Measurements from ENCODE around the gene TAF9. TPM values are rescaled to one million over a fixed set of nuclear protein-coding genes. Genes with fewer than 3 reads are reported as not detected.

Gene TAF9
- total and polyA plus RNA-seq, 2 of the 13 experiments (the other 11 are each of a cell fraction or from before 2014, with no cell fraction given), result 113 to 218 TPM

DNA sequence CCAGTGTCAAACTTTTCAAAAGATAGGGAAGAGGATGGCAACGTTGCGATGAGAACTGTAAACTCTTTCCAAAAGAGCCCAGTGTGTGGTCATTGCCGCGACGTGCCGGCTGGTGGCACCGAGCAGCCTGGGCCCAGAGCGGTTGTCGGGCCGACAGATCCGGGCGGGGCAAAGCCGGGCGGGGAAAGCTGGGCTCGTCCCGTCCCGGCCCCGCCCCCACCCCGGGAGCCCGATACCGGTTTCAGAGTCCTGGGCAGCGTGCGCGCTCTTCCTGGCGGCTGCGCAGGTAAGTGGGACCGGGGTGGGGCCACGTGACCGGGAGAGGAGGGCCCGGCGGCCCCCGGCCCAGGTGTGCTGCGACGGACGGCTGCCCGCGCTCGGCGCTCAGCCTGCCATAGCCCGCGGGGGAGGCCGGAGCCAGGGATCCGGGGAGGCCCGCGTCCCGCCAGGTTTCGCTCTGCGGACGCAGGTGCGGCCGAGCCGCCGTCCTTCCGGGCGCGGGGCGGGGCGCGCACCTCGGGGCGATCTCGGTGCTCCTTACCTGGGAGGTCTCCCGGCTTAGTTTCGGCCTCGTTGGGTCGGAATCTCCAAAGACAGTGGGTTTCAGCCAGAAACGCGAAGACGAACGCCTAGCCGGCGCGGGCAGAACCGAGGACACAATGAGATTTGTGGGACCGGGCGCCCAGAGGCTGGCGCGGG, 45.7 kb upstream of the TAF9 start, which contains the start of gene MARVELD2 (continued):
- TF ChIP-seq MTF2 (CRISPR knock-in tag; IDR thresholded peaks at IDR 0.05; ENCODE audit: borderline replicate concordance) (no peak), ASH2L (IDR thresholded peaks at IDR 0.05; ENCODE audit: insufficient read length, low read depth, low read length) (peak; percentile 87), ZNF441 (CRISPR knock-in tag; IDR thresholded peaks at IDR 0.05; ENCODE audit: borderline replicate concordance) (peak; percentile 68; the same call in 1 of the 2 replicates), PAF1 (CRISPR knock-in tag; IDR thresholded peaks at IDR 0.05) (no peak), ZIK1 (CRISPR knock-in tag; IDR thresholded peaks at IDR 0.05; ENCODE audit: borderline replicate concordance, low read depth) (no peak), ZNF883 (CRISPR knock-in tag; IDR thresholded peaks at IDR 0.05; ENCODE audit: not compliant biosample characterization) (no peak), HDAC2 (CRISPR knock-in tag; IDR thresholded peaks at IDR 0.05) (peak; percentile 52), RBAK (CRISPR knock-in tag; IDR thresholded peaks at IDR 0.05) (no peak), ZNF460 (CRISPR knock-in tag; IDR thresholded peaks at IDR 0.05; ENCODE audit: borderline replicate concordance) (peak; percentile 62; the same call in 1 of the 2 replicates), ZNF644 (CRISPR knock-in tag; IDR thresholded peaks at IDR 0.05; ENCODE audit: low read depth) (no peak), ZNF550 (CRISPR knock-in tag; IDR thresholded peaks at IDR 0.05; ENCODE audit: borderline replicate concordance) (no peak), ZNF292 (CRISPR knock-in tag; IDR thresholded peaks at IDR 0.05; ENCODE audit: borderline replicate concordance, low read depth) (no peak), HCFC1 (IDR thresholded peaks at IDR 0.05; ENCODE audit: low read depth, low read length) (no peak), ZNF274 (CRISPR knock-in tag; IDR thresholded peaks at IDR 0.05) (no peak), ZBTB7A (CRISPR knock-in tag; IDR thresholded peaks at IDR 0.05) (no peak), ARNTL (CRISPR knock-in tag; IDR thresholded peaks at IDR 0.05) (peak; percentile 89)
- TF ChIP-seq, protein P1, sequence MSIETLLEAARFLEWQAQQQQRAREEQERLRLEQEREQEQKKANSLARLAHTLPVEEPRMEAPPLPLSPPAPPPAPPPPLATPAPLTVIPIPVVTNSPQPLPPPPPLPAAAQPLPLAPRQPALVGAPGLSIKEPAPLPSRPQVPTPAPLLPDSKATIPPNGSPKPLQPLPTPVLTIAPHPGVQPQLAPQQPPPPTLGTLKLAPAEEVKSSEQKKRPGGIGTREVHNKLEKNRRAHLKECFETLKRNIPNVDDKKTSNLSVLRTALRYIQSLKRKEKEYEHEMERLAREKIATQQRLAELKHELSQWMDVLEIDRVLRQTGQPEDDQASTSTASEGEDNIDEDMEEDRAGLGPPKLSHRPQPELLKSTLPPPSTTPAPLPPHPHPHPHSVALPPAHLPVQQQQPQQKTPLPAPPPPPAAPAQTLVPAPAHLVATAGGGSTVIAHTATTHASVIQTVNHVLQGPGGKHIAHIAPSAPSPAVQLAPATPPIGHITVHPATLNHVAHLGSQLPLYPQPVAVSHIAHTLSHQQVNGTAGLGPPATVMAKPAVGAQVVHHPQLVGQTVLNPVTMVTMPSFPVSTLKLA (IDR thresholded peaks at IDR 0.05), result peak; percentile 40
- TF ChIP-seq, protein P2, sequence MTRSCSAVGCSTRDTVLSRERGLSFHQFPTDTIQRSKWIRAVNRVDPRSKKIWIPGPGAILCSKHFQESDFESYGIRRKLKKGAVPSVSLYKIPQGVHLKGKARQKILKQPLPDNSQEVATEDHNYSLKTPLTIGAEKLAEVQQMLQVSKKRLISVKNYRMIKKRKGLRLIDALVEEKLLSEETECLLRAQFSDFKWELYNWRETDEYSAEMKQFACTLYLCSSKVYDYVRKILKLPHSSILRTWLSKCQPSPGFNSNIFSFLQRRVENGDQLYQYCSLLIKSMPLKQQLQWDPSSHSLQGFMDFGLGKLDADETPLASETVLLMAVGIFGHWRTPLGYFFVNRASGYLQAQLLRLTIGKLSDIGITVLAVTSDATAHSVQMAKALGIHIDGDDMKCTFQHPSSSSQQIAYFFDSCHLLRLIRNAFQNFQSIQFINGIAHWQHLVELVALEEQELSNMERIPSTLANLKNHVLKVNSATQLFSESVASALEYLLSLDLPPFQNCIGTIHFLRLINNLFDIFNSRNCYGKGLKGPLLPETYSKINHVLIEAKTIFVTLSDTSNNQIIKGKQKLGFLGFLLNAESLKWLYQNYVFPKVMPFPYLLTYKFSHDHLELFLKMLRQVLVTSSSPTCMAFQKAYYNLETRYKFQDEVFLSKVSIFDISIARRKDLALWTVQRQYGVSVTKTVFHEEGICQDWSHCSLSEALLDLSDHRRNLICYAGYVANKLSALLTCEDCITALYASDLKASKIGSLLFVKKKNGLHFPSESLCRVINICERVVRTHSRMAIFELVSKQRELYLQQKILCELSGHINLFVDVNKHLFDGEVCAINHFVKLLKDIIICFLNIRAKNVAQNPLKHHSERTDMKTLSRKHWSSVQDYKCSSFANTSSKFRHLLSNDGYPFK (CRISPR knock-in tag; IDR thresholded peaks at IDR 0.05; ENCODE audit: borderline replicate concordance), result no peak
- TF ChIP-seq, protein P3, sequence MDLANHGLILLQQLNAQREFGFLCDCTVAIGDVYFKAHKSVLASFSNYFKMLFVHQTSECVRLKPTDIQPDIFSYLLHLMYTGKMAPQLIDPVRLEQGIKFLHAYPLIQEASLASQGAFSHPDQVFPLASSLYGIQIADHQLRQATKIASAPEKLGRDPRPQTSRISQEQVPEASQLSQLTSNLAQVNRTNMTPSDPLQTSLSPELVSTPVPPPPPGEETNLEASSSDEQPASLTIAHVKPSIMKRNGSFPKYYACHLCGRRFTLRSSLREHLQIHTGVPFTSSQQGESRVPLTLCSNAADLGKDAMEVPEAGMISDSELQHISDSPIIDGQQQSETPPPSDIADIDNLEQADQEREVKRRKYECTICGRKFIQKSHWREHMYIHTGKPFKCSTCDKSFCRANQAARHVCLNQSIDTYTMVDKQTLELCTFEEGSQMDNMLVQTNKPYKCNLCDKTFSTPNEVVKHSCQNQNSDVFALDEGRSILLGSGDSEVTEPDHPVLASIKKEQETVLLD (CRISPR knock-in tag; IDR thresholded peaks at IDR 0.05; ENCODE audit: low read depth), result peak; percentile 92
- TF ChIP-seq, protein P4, sequence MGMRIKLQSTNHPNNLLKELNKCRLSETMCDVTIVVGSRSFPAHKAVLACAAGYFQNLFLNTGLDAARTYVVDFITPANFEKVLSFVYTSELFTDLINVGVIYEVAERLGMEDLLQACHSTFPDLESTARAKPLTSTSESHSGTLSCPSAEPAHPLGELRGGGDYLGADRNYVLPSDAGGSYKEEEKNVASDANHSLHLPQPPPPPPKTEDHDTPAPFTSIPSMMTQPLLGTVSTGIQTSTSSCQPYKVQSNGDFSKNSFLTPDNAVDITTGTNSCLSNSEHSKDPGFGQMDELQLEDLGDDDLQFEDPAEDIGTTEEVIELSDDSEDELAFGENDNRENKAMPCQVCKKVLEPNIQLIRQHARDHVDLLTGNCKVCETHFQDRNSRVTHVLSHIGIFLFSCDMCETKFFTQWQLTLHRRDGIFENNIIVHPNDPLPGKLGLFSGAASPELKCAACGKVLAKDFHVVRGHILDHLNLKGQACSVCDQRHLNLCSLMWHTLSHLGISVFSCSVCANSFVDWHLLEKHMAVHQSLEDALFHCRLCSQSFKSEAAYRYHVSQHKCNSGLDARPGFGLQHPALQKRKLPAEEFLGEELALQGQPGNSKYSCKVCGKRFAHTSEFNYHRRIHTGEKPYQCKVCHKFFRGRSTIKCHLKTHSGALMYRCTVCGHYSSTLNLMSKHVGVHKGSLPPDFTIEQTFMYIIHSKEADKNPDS (CRISPR knock-in tag; IDR thresholded peaks at IDR 0.05), result no peak
- TF ChIP-seq, protein P5, sequence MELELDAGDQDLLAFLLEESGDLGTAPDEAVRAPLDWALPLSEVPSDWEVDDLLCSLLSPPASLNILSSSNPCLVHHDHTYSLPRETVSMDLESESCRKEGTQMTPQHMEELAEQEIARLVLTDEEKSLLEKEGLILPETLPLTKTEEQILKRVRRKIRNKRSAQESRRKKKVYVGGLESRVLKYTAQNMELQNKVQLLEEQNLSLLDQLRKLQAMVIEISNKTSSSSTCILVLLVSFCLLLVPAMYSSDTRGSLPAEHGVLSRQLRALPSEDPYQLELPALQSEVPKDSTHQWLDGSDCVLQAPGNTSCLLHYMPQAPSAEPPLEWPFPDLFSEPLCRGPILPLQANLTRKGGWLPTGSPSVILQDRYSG (CRISPR knock-in tag; IDR thresholded peaks at IDR 0.05), result peak; percentile 78; the same call in 1 of the 2 replicates
